Central memory CD8-positive, alpha-beta T cell (primary cell): ENCODE data around the gene CEP44.

Source experiments
- ATAC-seq: fragments of 150-1000 bp; cut with Tn5 transposase; replicated peaks from 2 replicates; pipeline ENCODE4 v1.10.0; 2022; ENCODE audit warnings: mild to moderate bottlenecking, moderate FRiP score, moderate number of reproducible peaks; ENCODE audit not compliant: poor library complexity, severe bottlenecking; ENCODE audit errors: extremely low read depth
- DNase-seq, 2 donors: peaks; one replicate each; pipeline ENCODE4 v3.0.0; 2021; ENCODE audit warnings: low spot score in 2 of 2
- H3K27ac Mint-ChIP-seq: one replicate; pipeline ENCODE4 v1.8.0; 2022; ENCODE audit warnings: low read depth, mild to moderate bottlenecking, moderate library complexity, mixed read lengths
- H3K27me3 Mint-ChIP-seq: one replicate; pipeline ENCODE4 v1.8.0; 2022; ENCODE audit warnings: mixed read lengths
- H3K36me3 Mint-ChIP-seq: one replicate; pipeline ENCODE4 v1.8.0; 2022; ENCODE audit warnings: mild to moderate bottlenecking, moderate library complexity, mixed read lengths; ENCODE audit not compliant: insufficient read depth
- H3K4me1 Mint-ChIP-seq: one replicate; pipeline ENCODE4 v1.8.0; 2022; ENCODE audit warnings: mixed read lengths
- H3K4me3 Mint-ChIP-seq: one replicate; pipeline ENCODE4 v1.8.0; 2022; ENCODE audit warnings: mild to moderate bottlenecking, moderate library complexity, mixed read lengths
- H3K9me3 Mint-ChIP-seq: one replicate; pipeline ENCODE4 v1.8.0; 2022; ENCODE audit warnings: mixed read lengths

The CEP44 gene, protein sequence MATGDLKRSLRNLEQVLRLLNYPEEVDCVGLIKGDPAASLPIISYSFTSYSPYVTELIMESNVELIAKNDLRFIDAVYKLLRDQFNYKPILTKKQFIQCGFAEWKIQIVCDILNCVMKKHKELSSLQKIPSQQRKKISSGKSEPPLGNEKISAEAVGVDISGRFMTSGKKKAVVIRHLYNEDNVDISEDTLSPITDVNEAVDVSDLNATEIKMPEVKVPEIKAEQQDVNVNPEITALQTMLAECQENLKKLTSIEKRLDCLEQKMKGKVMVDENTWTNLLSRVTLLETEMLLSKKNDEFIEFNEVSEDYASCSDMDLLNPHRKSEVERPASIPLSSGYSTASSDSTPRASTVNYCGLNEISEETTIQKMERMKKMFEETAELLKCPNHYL

DNA sequence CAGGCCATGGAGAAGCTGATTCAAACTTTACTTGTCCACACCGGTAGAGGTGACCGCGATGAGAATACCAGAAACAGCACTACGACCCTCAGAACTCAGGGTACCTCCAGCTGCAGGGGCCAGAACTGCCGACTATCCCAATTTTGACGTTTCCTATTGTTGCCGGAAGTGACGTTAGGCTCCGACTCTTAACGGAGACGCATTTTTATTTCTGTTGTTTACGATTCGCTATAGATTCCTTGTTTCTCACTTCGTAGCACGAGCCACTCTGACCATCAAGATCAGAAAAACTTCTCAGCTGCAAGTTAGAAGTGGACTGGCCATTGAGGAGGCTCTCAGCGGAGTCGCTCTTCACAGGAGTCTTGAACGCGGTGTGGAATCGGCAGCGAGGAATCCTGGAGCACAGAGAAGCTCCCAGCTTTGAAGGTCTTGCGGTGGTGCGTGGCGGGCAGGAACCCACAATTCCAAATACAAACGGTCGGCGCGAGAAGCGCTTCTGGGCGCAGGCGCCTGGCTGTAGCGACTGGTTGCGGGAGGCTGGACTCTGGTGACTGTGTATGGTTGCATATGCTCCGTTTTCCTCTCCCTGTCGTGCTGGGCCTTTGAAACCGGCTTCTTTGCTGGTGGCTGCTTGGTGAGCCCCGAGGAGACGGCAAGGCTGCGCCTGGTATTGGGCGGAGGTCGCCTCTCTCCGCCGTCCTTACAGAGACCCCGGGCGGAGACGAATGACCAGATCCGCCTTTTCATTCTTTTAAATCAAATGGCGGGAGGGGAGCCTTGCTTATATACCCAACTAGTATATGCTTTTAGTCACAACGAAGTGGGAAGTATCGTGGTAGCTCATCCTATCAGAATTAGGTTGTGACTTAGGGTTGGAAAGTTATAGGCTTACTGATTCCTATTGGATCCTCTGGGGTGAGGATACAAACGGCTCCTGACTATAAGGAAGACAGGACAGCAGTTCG, at the start of gene CEP44, which contains the start of gene FBXO8:
Gene CEP44 (plus strand): TSS at position 405 of the 965 bp plus-strand sequence. CDS start 15,211 bp downstream, outside the sequence.
Gene FBXO8 (minus strand): TSS at position 161 of the 965 bp plus-strand sequence. CDS start 20,575 bp downstream, outside the sequence.
- Mint-ChIP-seq H3K36me3 (peaks cover 24% of the 10 kb centered on the region), H3K9me3 (no peaks in the 10 kb centered on the region), H3K4me3 (peak within 1 kb of the TSS; percentile 100), H3K27me3 (no peaks in the 10 kb centered on the region), H3K27ac (peak within 1 kb of the TSS; percentile 100), H3K4me1 (peaks cover 75% of the 10 kb centered on the region)
- ATAC-seq (peak; percentile 66), DNase-seq (peak; percentile 57 to 65)

GRCh38 chr4:174236359-174236758, 47.4 kb upstream of the CEP44 start:
- DNase-seq (no peak), ATAC-seq (no peak)
- H3K4me1 Mint-ChIP-seq, result no peaks in the 10 kb centered on the region
- H3K9me3 Mint-ChIP-seq, result no peaks in the 10 kb centered on the region
- peaks cover 23% of the 10 kb centered on the region for H3K36me3 Mint-ChIP-seq
- H3K4me3 Mint-ChIP-seq, result no peak overlapping the region
- no peaks in the 10 kb centered on the region for H3K27me3 Mint-ChIP-seq
- no peak overlapping the region for H3K27ac Mint-ChIP-seq

DNA sequence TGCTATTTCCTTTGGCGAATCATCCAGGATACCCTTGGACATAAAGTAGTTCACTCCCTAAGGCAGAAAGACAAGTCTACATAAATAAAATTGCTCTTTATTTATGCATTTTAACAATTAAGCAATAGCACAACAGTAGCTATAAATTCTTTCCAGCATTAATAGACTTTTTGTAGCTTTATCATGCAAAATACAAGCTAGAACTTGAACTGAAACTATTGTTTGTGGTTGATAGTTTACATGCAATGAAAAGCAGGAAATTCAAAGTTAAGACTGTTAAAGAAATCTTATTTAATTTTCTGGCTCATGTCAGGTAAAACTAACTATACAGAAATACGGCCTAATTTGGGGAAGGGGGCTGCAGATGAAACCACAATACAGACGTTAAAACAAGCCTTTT, 42.5 kb upstream of the CEP44 start:
- Mint-ChIP-seq H3K4me3 (no peak overlapping the region), H3K27me3 (no peaks in the 10 kb centered on the region), H3K36me3 (peaks cover 17% of the 10 kb centered on the region), H3K4me1 (peaks cover 3% of the 10 kb centered on the region), H3K9me3 (no peaks in the 10 kb centered on the region), H3K27ac (no peak overlapping the region)
- DNase-seq, result no peak
- no peak for ATAC-seq

DNA sequence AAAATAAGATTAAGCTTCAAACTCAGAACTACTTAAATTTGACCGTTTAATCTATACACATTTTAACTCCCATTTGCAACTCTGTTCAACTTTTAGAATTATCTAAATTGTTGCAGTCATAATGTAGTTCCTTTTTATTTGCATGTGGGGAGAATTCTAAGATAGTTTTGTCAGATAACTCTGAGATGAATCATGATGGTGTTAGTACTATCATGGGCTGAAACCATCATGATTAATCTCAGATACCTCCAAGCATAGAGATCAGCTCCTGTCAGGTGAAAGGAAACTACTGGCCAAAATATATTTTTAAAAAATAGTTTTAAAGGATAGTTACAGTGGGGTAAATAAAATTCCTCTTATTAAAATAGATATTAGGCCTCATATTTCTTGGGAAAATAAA, 39.3 kb upstream of the CEP44 start:
- H3K9me3 Mint-ChIP-seq, result no peaks in the 10 kb centered on the region
- DNase-seq (no peak), ATAC-seq (no peak)
- H3K4me3 Mint-ChIP-seq, result no peak overlapping the region
- peaks cover 9% of the 10 kb centered on the region for H3K4me1 Mint-ChIP-seq
- no peak overlapping the region for H3K27ac Mint-ChIP-seq
- no peaks in the 10 kb centered on the region for H3K27me3 Mint-ChIP-seq
- H3K36me3 Mint-ChIP-seq, result peaks cover 13% of the 10 kb centered on the region

DNA sequence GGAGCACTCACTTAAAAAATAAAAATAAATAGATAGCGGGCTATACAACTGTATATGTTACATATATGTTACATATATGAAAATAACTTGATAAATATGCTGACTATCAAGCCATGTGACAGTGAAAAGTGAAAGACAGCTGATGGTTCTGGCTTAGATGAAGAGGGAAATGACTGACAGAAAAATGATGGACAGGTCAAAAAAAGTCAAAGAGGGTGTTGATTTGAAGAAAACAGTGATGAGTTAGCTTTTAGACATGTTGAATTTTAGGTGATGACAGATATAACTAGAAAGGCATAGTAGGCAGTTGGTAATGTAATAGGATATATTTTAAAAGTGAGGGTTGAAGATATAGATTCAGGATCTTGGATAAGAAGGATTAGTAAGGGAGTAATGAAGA, 38.0 kb upstream of the CEP44 start:
- Mint-ChIP-seq H3K4me3 (no peak overlapping the region), H3K9me3 (no peaks in the 10 kb centered on the region), H3K36me3 (peaks cover 7% of the 10 kb centered on the region), H3K4me1 (peaks cover 9% of the 10 kb centered on the region), H3K27ac (no peak overlapping the region), H3K27me3 (no peaks in the 10 kb centered on the region)
- ATAC-seq (no peak), DNase-seq (no peak)

- H3K27ac Mint-ChIP-seq, result no peak overlapping the region
- no peak for DNase-seq
- H3K4me3 Mint-ChIP-seq, result no peak overlapping the region
- H3K36me3 Mint-ChIP-seq, result peaks cover 4% of the 10 kb centered on the region
- no peak for ATAC-seq
- no peaks in the 10 kb centered on the region for H3K27me3 Mint-ChIP-seq
- H3K4me1 Mint-ChIP-seq, result peaks cover 12% of the 10 kb centered on the region
- no peaks in the 10 kb centered on the region for H3K9me3 Mint-ChIP-seq
These were observed 35.3 kb upstream of the CEP44 start for GRCh38 chr4:174248407-174248806.

DNA sequence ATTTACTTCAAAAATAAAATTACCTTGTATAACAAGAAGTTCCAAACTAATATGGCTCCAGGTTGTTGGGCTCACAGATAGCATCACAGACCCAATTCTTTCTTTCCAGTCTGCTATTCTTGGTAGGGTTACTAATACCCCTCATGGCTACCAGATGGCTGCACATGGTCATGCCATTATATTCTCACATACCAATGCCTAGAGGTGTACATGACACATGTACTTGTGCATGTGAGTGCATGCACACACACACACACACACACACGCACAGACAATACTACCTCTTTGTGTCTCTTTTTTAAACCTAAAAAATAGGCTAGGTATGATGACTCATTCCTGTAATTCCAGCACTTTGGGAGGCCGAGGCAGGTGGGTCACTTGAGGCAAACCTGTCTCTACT, 31.3 kb upstream of the CEP44 start:
- Mint-ChIP-seq H3K4me1 (peaks cover 8% of the 10 kb centered on the region), H3K4me3 (no peak overlapping the region), H3K36me3 (peaks cover 2% of the 10 kb centered on the region), H3K27ac (no peak overlapping the region), H3K9me3 (no peaks in the 10 kb centered on the region), H3K27me3 (no peaks in the 10 kb centered on the region)
- DNase-seq (no peak), ATAC-seq (no peak)

DNA sequence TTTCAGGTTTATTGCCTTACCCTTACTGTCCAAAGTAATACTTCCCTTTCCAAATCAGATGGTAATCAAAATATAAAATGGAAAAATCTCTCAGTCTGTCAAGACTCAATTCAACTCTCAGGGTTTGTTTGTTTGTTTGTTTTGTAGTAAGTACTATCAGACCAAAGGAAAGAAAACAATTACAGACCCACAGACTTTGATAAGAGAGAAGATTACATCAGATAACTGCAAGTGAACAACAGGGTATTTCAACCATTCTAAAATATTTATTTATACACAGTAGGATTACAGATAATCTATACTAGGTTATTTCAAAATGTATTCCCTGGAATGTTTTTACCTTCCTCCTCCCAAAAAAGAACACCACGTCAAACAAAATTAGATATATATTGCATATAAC, 29.1 kb upstream of the CEP44 start:
- Mint-ChIP-seq H3K27me3 (no peaks in the 10 kb centered on the region), H3K27ac (no peak overlapping the region)

DNA sequence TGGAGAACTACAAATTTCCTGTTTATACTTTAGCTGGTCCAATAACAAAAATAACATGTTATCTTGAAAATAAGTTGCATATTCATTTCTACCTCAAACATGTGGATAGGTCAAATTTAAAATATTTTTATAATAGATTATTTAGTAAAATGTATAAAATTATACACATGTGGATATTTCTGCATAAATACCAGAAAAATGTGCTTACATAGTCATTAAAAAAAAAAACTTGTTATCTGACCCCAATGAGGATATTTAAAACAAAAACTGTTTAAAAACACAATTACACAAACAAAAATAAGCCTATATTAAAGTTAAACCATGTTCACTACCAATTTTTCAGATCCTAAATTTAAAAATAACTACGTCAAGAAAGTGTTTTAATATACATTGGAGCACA, 28.3 kb upstream of the CEP44 start:
- no peaks in the 10 kb centered on the region for H3K27me3 Mint-ChIP-seq
- no peak overlapping the region for H3K27ac Mint-ChIP-seq
- no peak overlapping the region for H3K4me3 Mint-ChIP-seq
- peaks cover 8% of the 10 kb centered on the region for H3K4me1 Mint-ChIP-seq
- H3K36me3 Mint-ChIP-seq, result peaks cover 8% of the 10 kb centered on the region
- ATAC-seq (no peak), DNase-seq (no peak)
- no peaks in the 10 kb centered on the region for H3K9me3 Mint-ChIP-seq

More for the DNA sequence above, 29.1 kb upstream of the CEP44 start:
- DNase-seq, result no peak
- Mint-ChIP-seq H3K36me3 (peaks cover 7% of the 10 kb centered on the region), H3K4me1 (peaks cover 8% of the 10 kb centered on the region), H3K9me3 (no peaks in the 10 kb centered on the region), H3K4me3 (no peak overlapping the region)
- no peak for ATAC-seq

DNA sequence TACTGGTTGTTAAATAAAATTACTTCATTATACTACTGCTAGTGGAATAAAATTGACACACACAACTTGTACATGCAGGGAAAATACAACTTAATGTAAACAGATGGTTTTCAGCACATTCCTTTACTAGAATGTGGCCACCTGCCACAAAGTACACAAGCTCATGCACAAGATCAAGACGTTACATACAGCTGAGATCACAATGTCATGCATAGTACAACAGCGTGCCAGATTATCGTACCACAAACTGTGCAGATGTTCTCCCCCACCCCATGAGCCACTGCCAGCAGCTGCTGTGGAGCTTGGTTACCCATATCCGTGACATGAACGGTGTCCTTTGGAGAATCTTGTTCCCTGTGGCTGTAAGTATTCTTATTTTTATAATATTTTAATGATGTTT, 27.9 kb upstream of the CEP44 start:
- no peak for DNase-seq
- H3K4me1 Mint-ChIP-seq, result peaks cover 8% of the 10 kb centered on the region
- H3K36me3 Mint-ChIP-seq, result peaks cover 8% of the 10 kb centered on the region
- no peaks in the 10 kb centered on the region for H3K9me3 Mint-ChIP-seq
- ATAC-seq, result no peak
- H3K27ac Mint-ChIP-seq, result no peak overlapping the region
- no peaks in the 10 kb centered on the region for H3K27me3 Mint-ChIP-seq
- H3K4me3 Mint-ChIP-seq, result no peak overlapping the region

DNA sequence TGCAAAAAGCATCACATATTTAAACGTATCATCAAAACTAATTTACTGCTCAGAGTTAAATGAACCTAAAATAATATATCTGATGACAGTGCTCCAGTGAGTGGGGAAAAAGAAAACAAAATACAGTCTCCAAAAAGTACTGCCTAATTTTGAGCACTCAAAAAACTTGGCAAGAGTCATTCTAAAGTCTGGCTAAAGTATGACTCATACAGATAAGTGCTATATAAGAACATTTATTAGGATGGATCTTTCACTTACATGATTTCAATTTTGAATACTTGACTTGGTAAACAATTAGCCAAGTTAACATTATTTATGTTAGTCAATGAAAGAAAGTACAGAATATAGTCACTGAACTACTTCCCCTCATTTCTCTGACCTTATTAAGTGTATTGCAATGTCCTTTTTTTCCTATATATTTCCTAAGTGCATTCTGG, 27.4 kb upstream of the CEP44 start:
- ATAC-seq (no peak), DNase-seq (no peak)
- Mint-ChIP-seq H3K27ac (no peak overlapping the region), H3K9me3 (no peaks in the 10 kb centered on the region), H3K36me3 (peaks cover 8% of the 10 kb centered on the region), H3K4me3 (no peak overlapping the region), H3K27me3 (no peaks in the 10 kb centered on the region), H3K4me1 (peaks cover 8% of the 10 kb centered on the region)

GRCh38 chr4:174259580-174259979, 24.1 kb upstream of the CEP44 start:
- H3K4me1 Mint-ChIP-seq, result peaks cover 5% of the 10 kb centered on the region
- DNase-seq (no peak), ATAC-seq (no peak)
- H3K27ac Mint-ChIP-seq, result no peak overlapping the region
- no peaks in the 10 kb centered on the region for H3K27me3 Mint-ChIP-seq
- H3K4me3 Mint-ChIP-seq, result no peak overlapping the region
- peaks cover 11% of the 10 kb centered on the region for H3K36me3 Mint-ChIP-seq
- H3K9me3 Mint-ChIP-seq, result no peaks in the 10 kb centered on the region
